Stimulated activated CD8-positive, alpha-beta memory T cell treated with anti-CD3 and anti-CD28 coated beads, Interleukin-4, amount 100 ng/mL, for 24 hours (primary cell): ENCODE measurements around the gene TLE2.
"Not testable (repeated sequence)": the region's sequence is repeated elsewhere in the genome, so short reads cannot be mapped to it uniquely, and the experiment has no call there.

Experiments used
- DNase-seq: peaks from one replicate; pipeline ENCODE4 v3.0.0-alpha.2; 2020; ENCODE audit warnings: low read depth

Gene TLE2

DNA sequence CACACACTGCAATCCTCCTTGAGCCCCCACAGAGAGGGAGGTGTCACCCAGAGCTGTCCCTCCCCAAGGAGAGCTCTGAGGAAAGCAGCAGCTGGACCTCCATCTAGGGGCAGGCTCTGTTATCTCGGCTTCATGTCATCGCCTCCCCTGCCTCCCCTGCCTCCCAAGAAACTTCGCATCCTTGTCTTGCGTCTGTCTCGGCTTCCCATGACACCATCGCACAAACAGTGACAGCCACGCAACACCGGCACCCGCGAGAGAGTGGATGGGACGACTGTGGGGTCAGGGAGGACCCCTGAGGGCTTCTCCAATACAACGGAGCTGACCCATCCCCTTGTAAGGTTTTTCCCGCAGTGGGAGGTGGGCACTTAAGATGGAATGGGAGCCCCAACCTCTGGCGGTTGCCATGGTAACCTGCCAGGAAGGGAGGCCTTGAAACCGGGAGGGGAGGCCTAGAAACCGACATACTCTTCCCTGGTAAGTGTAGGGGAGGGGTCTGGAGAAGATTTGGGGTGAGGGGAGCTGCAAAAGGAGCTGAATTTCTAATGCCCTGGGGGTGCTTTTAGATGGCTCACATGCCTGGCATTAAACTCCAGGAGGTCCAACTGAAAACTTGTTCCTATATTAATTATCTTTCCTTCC, 16.3 kb downstream of the TLE2 start:
- no peak for DNase-seq

GRCh38 chr19:3012059-3012458, 17.0 kb downstream of the TLE2 start:
- not testable (repeated sequence) for DNase-seq

GRCh38 chr19:3010871-3011270, 18.2 kb downstream of the TLE2 start:
- DNase-seq = no peak

GRCh38 chr19:3008994-3009393, 20.1 kb downstream of the TLE2 start:
- no peak for DNase-seq

GRCh38 chr19:3007975-3008374, 21.1 kb downstream of the TLE2 start:
- no peak for DNase-seq

GRCh38 chr19:3006075-3006767, 22.9 kb downstream of the TLE2 start:
- no peak for DNase-seq

- no peak for DNase-seq
Observed at GRCh38 chr19:3005345-3005744, 23.7 kb downstream of the TLE2 start.

GRCh38 chr19:3004522-3004921, 24.6 kb downstream of the TLE2 start:
- no peak for DNase-seq

GRCh38 chr19:3003046-3003445, 26.0 kb downstream of the TLE2 start:
- no peak for DNase-seq

DNA sequence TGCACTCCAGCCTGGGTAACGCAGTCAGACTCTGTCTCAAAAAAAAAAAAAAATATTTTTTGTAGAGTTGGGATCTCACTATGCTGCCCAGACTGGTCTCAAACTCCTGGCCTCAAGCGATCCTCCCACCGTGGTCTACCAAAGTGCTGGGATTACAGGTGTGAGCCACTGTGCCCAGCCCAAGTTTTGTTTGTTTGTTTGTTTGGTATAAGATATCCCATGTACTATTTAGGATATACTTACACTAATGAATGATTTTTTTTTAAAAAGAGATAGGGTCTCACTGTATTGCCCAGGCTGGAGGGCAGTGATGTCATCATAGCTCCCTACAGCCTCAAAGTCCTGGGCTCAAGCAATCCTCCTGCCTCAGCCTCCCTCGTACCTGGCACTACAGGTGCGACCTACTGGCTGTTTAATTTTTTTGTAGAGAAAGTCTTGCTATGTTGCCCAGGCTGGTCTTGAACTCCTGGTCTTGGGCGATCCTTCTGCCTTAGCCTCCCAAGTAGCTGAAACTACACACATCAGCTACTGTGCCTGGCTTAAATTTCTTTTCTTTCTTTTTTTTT, 27.8 kb downstream of the TLE2 start:
- DNase-seq = no peak

DNA sequence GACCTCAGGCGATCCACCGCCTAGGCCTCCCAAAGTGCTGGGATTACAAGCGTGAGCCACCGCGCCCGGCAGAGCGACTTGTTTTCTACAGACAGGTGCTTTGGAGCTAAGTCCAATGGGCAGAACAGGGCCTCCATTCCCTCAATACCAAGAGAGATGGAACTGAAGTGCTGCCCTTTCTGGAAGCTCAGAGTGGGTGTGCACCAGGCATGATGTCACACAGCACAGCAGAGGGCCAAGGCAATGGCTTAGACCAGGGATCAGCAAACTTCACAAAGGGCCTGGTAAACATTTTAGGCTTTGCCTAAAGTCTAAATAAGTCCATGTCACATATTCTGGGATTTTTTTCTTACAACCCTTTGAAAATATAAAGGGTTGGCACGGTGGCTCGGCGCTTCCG, 30.4 kb downstream of the TLE2 start:
- DNase-seq = no peak

- no peak for DNase-seq
Observed at GRCh38 chr19:2997720-2998119, 31.4 kb downstream of the TLE2 start.

DNA sequence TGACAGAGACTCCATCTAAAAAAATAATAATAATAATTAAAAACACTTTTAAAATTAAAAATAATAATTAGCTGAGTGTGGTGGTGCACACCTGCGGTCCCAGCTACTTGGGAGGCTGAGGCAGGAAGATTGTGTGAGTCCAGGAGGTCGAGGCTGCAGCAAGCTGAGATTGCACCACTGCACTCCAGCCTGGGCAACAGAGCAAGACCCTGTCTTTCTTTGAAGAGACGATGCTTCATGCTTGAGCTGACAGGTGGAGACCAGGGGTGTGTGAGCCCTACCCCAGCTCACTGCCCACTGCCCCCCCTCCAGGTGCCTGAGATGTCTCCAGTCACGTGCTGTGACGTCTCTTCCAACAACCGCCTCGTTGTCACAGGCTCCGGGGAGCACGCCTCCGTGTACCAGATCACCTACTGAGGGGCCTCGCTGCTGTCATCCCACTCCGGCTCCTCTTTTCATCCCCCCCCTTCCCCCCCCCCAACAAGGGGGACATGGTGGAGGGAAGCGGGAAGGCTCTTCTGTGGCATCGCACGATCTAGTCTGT, 34.4 kb downstream of the TLE2 start:
- DNase-seq = no peak

GRCh38 chr19:2993579-2993978, 35.5 kb downstream of the TLE2 start:
- no peak for DNase-seq

DNA sequence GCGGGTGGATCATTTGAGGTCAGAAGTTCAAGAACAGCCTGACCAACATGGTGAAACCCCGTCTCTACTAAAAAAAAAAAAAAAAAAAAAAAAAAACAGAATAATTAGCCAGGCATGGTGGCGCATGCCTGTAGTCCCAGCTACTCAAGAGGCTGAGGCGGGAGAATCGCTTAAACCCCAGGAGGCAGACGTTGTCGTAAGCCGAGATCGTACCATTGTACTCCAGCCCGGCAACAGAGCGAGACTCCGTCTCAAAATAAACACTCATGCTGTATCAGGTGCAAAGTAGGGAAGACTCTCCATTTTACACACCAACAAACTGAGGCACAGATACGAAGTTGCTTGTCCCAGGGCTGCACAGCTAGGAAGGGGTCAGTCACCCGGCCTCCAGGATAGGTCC, 36.1 kb downstream of the TLE2 start:
- no peak for DNase-seq

- DNase-seq = not testable (repeated sequence)
Observed at GRCh38 chr19:2992333-2992732, 36.7 kb downstream of the TLE2 start.

DNA sequence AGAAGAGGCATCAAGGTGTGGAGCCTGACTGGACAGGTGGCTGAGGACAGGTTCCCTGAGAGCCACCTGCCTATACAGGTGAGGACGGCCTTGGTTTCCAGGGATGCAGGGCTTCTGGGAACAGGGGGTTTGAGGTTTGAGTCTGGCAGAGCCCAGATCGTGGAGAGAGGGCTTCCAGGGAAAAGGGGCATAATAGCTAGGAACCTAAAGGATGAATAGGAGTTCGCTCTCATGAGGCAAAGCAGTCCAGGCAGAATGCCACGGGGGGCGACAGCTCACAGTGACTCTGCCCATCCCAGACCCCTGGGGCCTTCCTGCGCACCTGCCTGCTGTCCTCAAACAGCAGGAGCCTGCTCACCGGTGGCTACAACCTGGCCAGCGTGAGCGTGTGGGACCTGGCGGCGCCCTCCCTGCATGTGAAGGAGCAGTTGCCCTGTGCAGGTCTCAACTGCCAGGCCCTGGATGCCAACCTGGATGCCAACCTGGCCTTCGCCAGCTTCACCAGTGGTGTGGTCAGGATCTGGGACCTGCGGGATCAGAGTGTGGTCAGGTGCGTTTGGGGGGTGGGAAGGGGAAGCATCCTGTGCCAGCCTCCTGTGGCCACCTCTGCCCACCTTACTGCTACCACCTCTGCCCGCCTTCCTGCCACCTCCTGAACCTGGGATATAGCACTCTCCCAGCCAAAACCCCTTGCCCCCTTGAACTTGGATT, 39.7 kb downstream of the TLE2 start:
- no peak for DNase-seq

- no peak for DNase-seq
Observed at GRCh38 chr19:2988568-2988967, 40.5 kb downstream of the TLE2 start.

DNA sequence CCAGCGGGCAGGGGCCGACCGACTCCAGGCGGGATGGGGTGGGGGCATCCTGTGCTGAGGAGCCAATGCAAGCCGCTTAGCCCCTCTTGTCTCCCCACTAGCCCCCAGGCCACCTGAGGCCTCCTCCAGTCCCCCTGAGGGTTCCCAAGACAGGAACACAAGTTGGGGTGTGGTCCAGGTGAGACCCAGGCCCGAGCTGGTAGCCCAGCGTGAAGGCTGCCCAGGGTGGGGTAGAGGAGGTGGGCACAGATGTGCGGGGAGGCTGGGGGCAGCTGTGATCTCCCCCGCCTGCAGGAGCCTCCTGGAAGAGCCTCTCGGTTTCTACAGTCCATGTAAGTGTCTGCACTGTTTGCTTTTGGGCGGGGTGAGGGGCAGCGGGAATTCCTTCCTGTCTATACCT, 41.3 kb downstream of the TLE2 start:
- no peak for DNase-seq

GRCh38 chr19:2986951-2987524, 42.0 kb downstream of the TLE2 start:
- DNase-seq = no peak

- no peak for DNase-seq
Observed at GRCh38 chr19:2984215-2984528, 44.9 kb downstream of the TLE2 start.

DNA sequence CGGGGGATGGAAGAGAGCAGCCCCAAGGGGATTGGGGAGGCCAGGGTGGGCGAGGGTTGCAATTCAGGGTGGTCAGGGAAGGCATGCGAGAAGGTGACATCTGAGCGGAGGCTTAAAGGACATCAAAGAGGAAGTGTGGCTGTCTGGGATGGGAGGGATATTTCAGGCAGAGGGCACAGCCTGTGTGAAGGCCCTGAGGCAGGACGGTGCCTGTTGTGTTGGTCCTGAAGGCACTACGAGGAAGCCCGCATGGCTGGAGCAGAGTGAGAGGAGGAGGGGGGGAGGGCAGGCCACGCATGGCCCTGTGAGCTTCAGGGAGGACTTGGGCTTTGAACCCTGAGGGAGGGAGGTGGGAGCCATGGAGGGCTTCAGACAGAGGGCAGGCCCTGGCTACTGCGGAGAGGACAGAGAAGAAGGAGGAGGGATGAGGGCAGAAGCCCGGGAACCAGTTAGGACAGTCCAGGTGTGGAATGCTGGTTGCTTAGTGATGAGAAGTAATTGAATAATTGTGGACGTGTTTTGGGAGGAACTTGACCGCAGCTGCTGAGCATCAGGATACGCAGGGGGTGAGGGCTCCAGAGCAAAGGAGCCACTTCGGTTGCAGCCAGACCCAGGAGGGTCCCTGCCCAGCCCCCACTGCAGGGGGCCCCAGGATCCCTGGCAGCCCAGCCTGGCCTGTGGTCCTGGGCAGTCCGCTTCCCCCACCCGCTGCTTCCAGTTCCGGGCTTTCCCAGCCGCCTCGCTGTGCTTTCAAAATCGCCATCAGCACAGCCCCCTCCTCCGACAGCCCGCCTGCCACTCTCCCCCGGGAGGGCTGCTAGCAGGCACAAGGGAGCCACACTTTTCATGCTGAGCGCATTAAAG, 45.5 kb downstream of the TLE2 start:
- no peak for DNase-seq
